ENCODE data around the gene TBX10. TPM values are rescaled to one million over a fixed set of nuclear protein-coding genes. Genes with fewer than 3 reads are reported as not detected.

The TBX10 gene
- total RNA-seq, 1 experiment from 2014 or later, result not detected

DNA sequence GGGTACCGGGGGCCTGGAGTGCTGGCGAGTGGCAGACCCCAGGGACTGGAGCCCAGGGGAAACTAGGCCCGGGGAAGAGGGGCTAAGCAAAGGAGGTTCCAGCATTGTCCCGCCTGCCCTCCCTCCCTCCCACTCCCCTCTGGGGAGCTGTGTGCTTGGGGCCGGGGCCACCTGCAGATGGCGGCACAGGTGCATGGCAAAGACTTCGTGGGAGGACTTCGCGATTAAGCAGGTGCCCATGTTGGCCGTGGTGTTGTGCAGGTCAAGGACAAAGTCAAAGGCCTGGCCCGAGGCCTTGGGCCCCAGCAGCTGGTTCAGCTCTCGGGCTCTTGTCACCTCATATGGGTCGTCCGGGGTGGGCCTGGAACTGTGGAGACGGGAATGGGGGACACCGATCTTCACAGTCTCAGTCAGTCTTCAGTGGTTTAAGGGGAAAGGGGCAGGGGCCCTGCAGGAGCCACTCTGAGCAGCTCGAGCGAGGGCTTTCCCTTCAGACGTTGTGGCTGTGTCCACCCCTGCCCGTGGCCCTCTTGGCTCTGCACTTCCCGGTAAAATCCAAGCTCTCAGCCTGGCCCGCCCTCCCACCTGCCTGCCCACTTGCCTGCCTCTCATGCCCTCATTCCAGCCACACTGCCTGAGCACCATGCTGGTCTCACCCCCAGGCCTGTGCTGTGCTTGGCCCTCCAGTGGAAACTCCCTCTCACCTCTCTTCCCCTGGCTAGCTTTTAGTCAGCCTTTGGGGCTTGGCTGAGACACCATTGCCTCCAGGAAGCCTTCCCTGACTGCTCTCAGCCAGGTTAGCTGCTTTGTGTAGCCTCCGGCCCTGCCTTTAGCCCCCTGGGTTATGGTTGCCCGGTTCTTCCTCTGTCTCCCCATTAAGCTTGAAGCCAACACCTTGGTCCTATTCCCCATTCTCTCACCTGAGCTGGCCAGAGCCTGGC, 6.2 kb upstream of the TBX10 start:
- H3K23ac ChIP-seq (ENCODE audit: insufficient read length, low read depth, low read length), result no peak overlapping the region
- H3K4me1 ChIP-seq (ENCODE audit: insufficient read depth, low read length), result no peaks in the 10 kb centered on the region
- no peak overlapping the region for H4K91ac ChIP-seq (ENCODE audit: insufficient read length, low read depth, low read length)
- peaks cover 0 to 3% of the 10 kb centered on the region in 2 experiments; a peak in 3 of 5 replicates for H3K9me3 Mint-ChIP-seq
- no peak overlapping the region; a peak in 1 of 5 replicates for H3K4me3 Mint-ChIP-seq
- no peaks in the 10 kb centered on the region for H3K9me3 ChIP-seq (ENCODE audit: control insufficient read depth, low read depth, low read length)
- no peaks in the 10 kb centered on the region for H3K23me2 ChIP-seq (ENCODE audit: insufficient read length, low read depth, low read length, poor library complexity, severe bottlenecking)
- no peak overlapping the region; a peak in 2 of 7 replicates for H3K27ac Mint-ChIP-seq
- H4K5ac ChIP-seq (ENCODE audit: insufficient read length, low read depth, low read length), result no peak overlapping the region
- no peak overlapping the region for H3K4ac ChIP-seq (ENCODE audit: low read depth, low read length)
- H3T11ph ChIP-seq (ENCODE audit: low read length), result no peak overlapping the region
- no CpG with 5 or more reads among the region's 24 CpGs for WGBS (ENCODE audit: extremely low coverage, insufficient read length, low lambda C conversion rate)
- no peak overlapping the region for H3K27ac ChIP-seq (ENCODE audit: insufficient read length, low read depth, low read length)
- H3K56ac ChIP-seq (ENCODE audit: insufficient read length, low read depth, low read length), result no peak overlapping the region
- no peak overlapping the region for H2BK5ac ChIP-seq (ENCODE audit: insufficient read length, low read length)
- peaks cover 8 to 15% of the 10 kb centered on the region in 2 experiments for H3K4me1 Mint-ChIP-seq
- H4K8ac ChIP-seq (replicated peaks; ENCODE audit: insufficient read length, low read depth, low read length), result no peak overlapping the region
- no peak overlapping the region for H2BK120ac ChIP-seq (ENCODE audit: low read depth, low read length, poor library complexity, severe bottlenecking)
- H3K18ac ChIP-seq (ENCODE audit: insufficient read length, low read depth, low read length), result no peak overlapping the region
- no peak overlapping the region for H2BK15ac ChIP-seq (ENCODE audit: low read depth, low read length)
- H2BK12ac ChIP-seq (ENCODE audit: insufficient read length, low read depth, low read length), result no peak overlapping the region
- H3K14ac ChIP-seq (ENCODE audit: insufficient read depth, low read length), result no peak overlapping the region
- no peak overlapping the region for H3K9ac ChIP-seq (ENCODE audit: extremely low read depth, insufficient read length, low read length)
- no peaks in the 10 kb centered on the region; a peak in 1 of 7 replicates for H3K36me3 Mint-ChIP-seq (ENCODE audit: insufficient read depth in 1 of 3, low read depth in 3 of 3)
- no peaks in the 10 kb centered on the region for H3K79me2 ChIP-seq (ENCODE audit: insufficient read depth, low read length)
- H3K27me3 Mint-ChIP-seq (ENCODE audit: low read depth), result peaks cover 33% of the 10 kb centered on the region
- H3K4me2 ChIP-seq (ENCODE audit: insufficient read depth, insufficient read length, low read length), result no peak overlapping the region
- no peaks in the 10 kb centered on the region for H3K79me1 ChIP-seq (ENCODE audit: insufficient read depth, low read depth, low read length, poor library complexity, severe bottlenecking)
- DNase-seq, result peak; percentile 65
- H2AK5ac ChIP-seq (ENCODE audit: insufficient read length, low read length), result no peak overlapping the region
- no peak overlapping the region for H2BK20ac ChIP-seq (ENCODE audit: low read depth, low read length, poor library complexity, severe bottlenecking)
- no peak overlapping the region for H2AFZ ChIP-seq (ENCODE audit: low read length)
- TF ChIP-seq, protein P1, sequence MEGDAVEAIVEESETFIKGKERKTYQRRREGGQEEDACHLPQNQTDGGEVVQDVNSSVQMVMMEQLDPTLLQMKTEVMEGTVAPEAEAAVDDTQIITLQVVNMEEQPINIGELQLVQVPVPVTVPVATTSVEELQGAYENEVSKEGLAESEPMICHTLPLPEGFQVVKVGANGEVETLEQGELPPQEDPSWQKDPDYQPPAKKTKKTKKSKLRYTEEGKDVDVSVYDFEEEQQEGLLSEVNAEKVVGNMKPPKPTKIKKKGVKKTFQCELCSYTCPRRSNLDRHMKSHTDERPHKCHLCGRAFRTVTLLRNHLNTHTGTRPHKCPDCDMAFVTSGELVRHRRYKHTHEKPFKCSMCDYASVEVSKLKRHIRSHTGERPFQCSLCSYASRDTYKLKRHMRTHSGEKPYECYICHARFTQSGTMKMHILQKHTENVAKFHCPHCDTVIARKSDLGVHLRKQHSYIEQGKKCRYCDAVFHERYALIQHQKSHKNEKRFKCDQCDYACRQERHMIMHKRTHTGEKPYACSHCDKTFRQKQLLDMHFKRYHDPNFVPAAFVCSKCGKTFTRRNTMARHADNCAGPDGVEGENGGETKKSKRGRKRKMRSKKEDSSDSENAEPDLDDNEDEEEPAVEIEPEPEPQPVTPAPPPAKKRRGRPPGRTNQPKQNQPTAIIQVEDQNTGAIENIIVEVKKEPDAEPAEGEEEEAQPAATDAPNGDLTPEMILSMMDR (conservative IDR thresholded peaks at IDR 0.05), result peak; percentile 56
- H4K20me1 ChIP-seq (ENCODE audit: control insufficient read depth, insufficient read depth, insufficient read length), result no peaks in the 10 kb centered on the region
- peaks cover 2% of the 10 kb centered on the region; the same call in 1 of the 2 replicates for H3K27me3 ChIP-seq (ENCODE audit: insufficient read depth, low read length)

Measured in H9 (cell line).